Liver (tissue), 9 donors: ENCODE measurements around the gene GRK5. TPM values are rescaled to one million over a fixed set of nuclear protein-coding genes. Genes with fewer than 3 reads are reported as not detected.

ENCODE experiments used
- DNase-seq: peaks from one replicate; pipeline ENCODE4 v3.0.0-alpha.2; 2017; ENCODE audit warnings: low spot score
- H3K27ac ChIP-seq, 2 donors: one replicate each; pipeline ENCODE4 v1.7.0; 2013; ENCODE audit warnings: inconsistent platforms in 2 of 2, low read length in 2 of 2, control low read depth in 1 of 2, low read depth in 1 of 2, mild to moderate bottlenecking in 1 of 2
- H3K27me3 ChIP-seq, 4 donors: one replicate each; pipeline versions ENCODE4 v1.6.1 to v1.7.0; 2013; ENCODE audit warnings: low read length in 3 of 4, inconsistent platforms in 1 of 4, mild to moderate bottlenecking in 1 of 4, moderate library complexity in 1 of 4; ENCODE audit not compliant: control insufficient read depth in 4 of 4, insufficient read depth in 4 of 4
- H3K36me3 ChIP-seq, 4 donors: one replicate each; pipeline versions ENCODE4 v1.6.1 to v1.7.0; 2013; ENCODE audit warnings: low read length in 3 of 4, mild to moderate bottlenecking in 3 of 4, low read depth in 1 of 4, moderate library complexity in 1 of 4; ENCODE audit not compliant: control insufficient read depth in 4 of 4, insufficient read depth in 3 of 4
- H3K4me1 ChIP-seq, 4 donors: one replicate each; pipeline versions ENCODE4 v1.6.1 to v1.7.0; 2013; ENCODE audit warnings: low read length in 3 of 4, mild to moderate bottlenecking in 3 of 4, moderate library complexity in 1 of 4; ENCODE audit not compliant: control insufficient read depth in 4 of 4, insufficient read depth in 4 of 4
- H3K4me3 ChIP-seq, 3 donors: one replicate each; pipeline versions ENCODE4 v1.6.1 to v1.7.0; 2013; ENCODE audit warnings: low read length in 3 of 3, control low read depth in 1 of 3, low read depth in 1 of 3, mild to moderate bottlenecking in 1 of 3
- H3K9ac ChIP-seq, 2 donors: one replicate each; pipeline ENCODE4 v1.7.0; 2013; ENCODE audit warnings: low read length in 2 of 2, mild to moderate bottlenecking in 2 of 2, moderate library complexity in 2 of 2, control low read depth in 1 of 2, low read depth in 1 of 2
- H3K9me3 ChIP-seq, 4 donors: one replicate each; pipeline versions ENCODE4 v1.6.1 to v1.7.0; 2013; ENCODE audit warnings: low read length in 3 of 4; ENCODE audit not compliant: control insufficient read depth in 4 of 4
- ATF3 ChIP-seq: IDR thresholded peaks from 2 replicates; pipeline ENCODE4 v1.6.1; 2016; ENCODE audit warnings: antibody characterized with exemption
- CTCF ChIP-seq: fragments of 150-350 bp; IDR thresholded peaks from 2 replicates; pipeline ENCODE4 v1.5.1; 2017; ENCODE audit warnings: improper control_type of control experiment, low read depth, low read length; ENCODE audit not compliant: missing input control
- FOXA1 ChIP-seq: IDR thresholded peaks from 2 replicates; pipeline ENCODE4 v1.6.1; 2016; ENCODE audit warnings: antibody characterized with exemption
- FOXA2 ChIP-seq: IDR thresholded peaks from 2 replicates; pipeline ENCODE4 v1.6.1; 2016; ENCODE audit warnings: antibody characterized with exemption
- HNF4A ChIP-seq, 2 donors: conservative IDR thresholded peaks; 2 replicates each; pipeline ENCODE4 v1.6.1; 2016; ENCODE audit warnings: antibody characterized with exemption in 2 of 2, mild to moderate bottlenecking in 2 of 2
- HNF4G ChIP-seq: IDR thresholded peaks from 2 replicates; pipeline ENCODE4 v1.6.1; 2016; ENCODE audit warnings: antibody characterized with exemption
- JUND ChIP-seq, 2 donors: IDR thresholded peaks; 2 replicates each; pipeline ENCODE4 v1.6.1; 2016; ENCODE audit warnings: antibody characterized with exemption in 2 of 2
- NR2F2 ChIP-seq: IDR thresholded peaks from 2 replicates; pipeline ENCODE4 v1.6.1; 2016; ENCODE audit warnings: antibody characterized with exemption
- REST ChIP-seq: IDR thresholded peaks from 2 replicates; pipeline ENCODE4 v1.6.1; 2016; ENCODE audit warnings: antibody characterized with exemption, mild to moderate bottlenecking
- SP1 ChIP-seq: IDR thresholded peaks from 2 replicates; pipeline ENCODE4 v1.6.1; 2018; ENCODE audit warnings: antibody characterized with exemption, mild to moderate bottlenecking
- TAF1 ChIP-seq: conservative IDR thresholded peaks from 2 replicates; pipeline ENCODE4 v1.6.1; 2016; ENCODE audit warnings: antibody characterized with exemption, mild to moderate bottlenecking
- YY1 ChIP-seq: IDR thresholded peaks from 2 replicates; pipeline ENCODE4 v1.6.1; 2016; ENCODE audit warnings: antibody characterized with exemption, mild to moderate bottlenecking
- ZBTB33 ChIP-seq: IDR thresholded peaks from 2 replicates; pipeline ENCODE4 v1.6.1; 2016; ENCODE audit warnings: antibody characterized with exemption
- WGBS: extraction: QIAGEN DNeasy Blood & Tissue Kit; methylation state at CpG from one replicate; pipeline ENCODE4 v1.1.7; 2013; 5-methylcytosine and 5-hydroxymethylcytosine counted together
- polyA plus RNA-seq, 2 donors: library from polyadenylated mRNA; stranded (reverse) in 1 of 2; unstranded in 1 of 2; fragments of 200-250 nt in 1 of 2; fragments of >200 nt in 1 of 2; fragmentation: Nextera tagmentation in 1 of 2; extraction: Ambion mirVana in 1 of 2; gene quantifications; one replicate each; pipeline versions ENCODE4 v1.2.1 to v1.2.3, GENCODE V29; 2013 to 2015
- total RNA-seq, 2 donors: library from RNA; depleted of rRNA; stranded (reverse); fragments of >200 nt; gene quantifications; one replicate each; pipeline ENCODE4 v1.2.3, GENCODE V29; 2014
- donor health status: healthy.
- donor health status: healthy.
- donor health status: healthy.
- donor health status: healthy.
- donor health status: healthy.

The GRK5 gene
- total and polyA plus RNA-seq, 4 donors = 2.1 to 6.6 (median 5.1) TPM

- Histone ChIP-seq H3K9me3 (no peaks in the 10 kb centered on the region), H3K27ac (peak overlapping the region in 1 of 2 donors; percentile 4), H3K4me3 (no peak overlapping the region), H3K36me3 (no peaks in the 10 kb centered on the region), H3K9ac (no peak overlapping the region), H3K27me3 (no peaks in the 10 kb centered on the region), H3K4me1 (no peaks in the 10 kb centered on the region)
- DNase-seq = no peak
- TF ChIP-seq SP1 (no peak), ZBTB33 (no peak), FOXA2 (no peak), ATF3 (no peak), YY1 (no peak), NR2F2 (no peak)
- WGBS = 87% methylated on average over 24 of the region's 24 CpGs
These were observed 101.4 kb downstream of the GRK5 start for GRCh38 chr10:119308551-119309422.

GRCh38 chr10:119309423-119309770, 102.0 kb downstream of the GRK5 start:
- Histone ChIP-seq H3K4me3 (no peak overlapping the region), H3K27me3 (no peaks in the 10 kb centered on the region), H3K4me1 (no peaks in the 10 kb centered on the region), H3K36me3 (no peaks in the 10 kb centered on the region), H3K27ac (no peak overlapping the region), H3K9me3 (no peaks in the 10 kb centered on the region), H3K9ac (no peak overlapping the region)
- DNase-seq = no peak
- TF ChIP-seq JUND (IDR thresholded peaks at IDR 0.05) (no peak), CTCF (no peak), REST (no peak), HNF4G (no peak), HNF4A (conservative IDR thresholded peaks at IDR 0.05) (no peak), FOXA1 (no peak), ATF3 (no peak), TAF1 (no peak), NR2F2 (no peak)
- 89% methylated on average over 2 of the region's 2 CpGs for WGBS
